SK-N-SH treated with all-trans-retinoic acid at 6 μM for 48 hours (cell line): ENCODE measurements around the gene CPB1.
A peak's percentile ranks its signal among the peaks of the same experiment; 100 is the strongest.

ENCODE experiments used
- ATAC-seq: fragments of 200-7000 bp; cut with Tn5 transposase; 3 replicates; pipeline ENCODE4 v1.9.1; 2020; ENCODE audit warnings: mild to moderate bottlenecking, moderate library complexity
- ARNTL ChIP-seq: fragments of 450-650 bp; formaldehyde crosslinking; IDR thresholded peaks from 2 replicates; pipeline ENCODE4 v1.5.0; 2020; ENCODE audit warnings: low read depth, mild to moderate bottlenecking, moderate library complexity, borderline replicate concordance
- BACH2 ChIP-seq: fragments of 250-450 bp; sonication (Bioruptor Pico); IDR thresholded peaks from 2 replicates; pipeline ENCODE4 v1.9.0; 2021; ENCODE audit warnings: mild to moderate bottlenecking, borderline replicate concordance
- CSDC2 ChIP-seq: fragments of 250-450 bp; sonication (Bioruptor Pico); IDR thresholded peaks from 2 replicates; pipeline ENCODE4 v1.5.0; 2020; ENCODE audit warnings: mild to moderate bottlenecking, moderate library complexity
- ESRRG ChIP-seq: fragments of 250-450 bp; sonication (Bioruptor Pico); IDR thresholded peaks from 2 replicates; pipeline ENCODE4 v1.6.1; 2021; ENCODE audit warnings: mild to moderate bottlenecking
- ISL1 ChIP-seq: fragments of 250-450 bp; sonication (Bioruptor Pico); IDR thresholded peaks from 2 replicates; pipeline ENCODE4 v2.1.2; 2022; ENCODE audit warnings: mild to moderate bottlenecking, moderate library complexity
- OSR1 ChIP-seq: fragments of 250-450 bp; sonication (Bioruptor Pico); IDR thresholded peaks from 2 replicates; pipeline ENCODE4 v1.8.0; 2022; ENCODE audit warnings: moderate library complexity, mild to moderate bottlenecking, inconsistent platforms
- RARB ChIP-seq: fragments of 250-450 bp; sonication (Bioruptor Pico); IDR thresholded peaks from 2 replicates; pipeline ENCODE4 v1.8.0; 2021; ENCODE audit warnings: mild to moderate bottlenecking, moderate library complexity
- SNAI2 ChIP-seq: fragments of 250-450 bp; sonication (Bioruptor Pico); IDR thresholded peaks from 2 replicates; pipeline ENCODE4 v1.5.0; 2020; ENCODE audit warnings: mild to moderate bottlenecking, moderate library complexity
- TCF4 ChIP-seq: fragments of 250-450 bp; sonication (Bioruptor Pico); IDR thresholded peaks from 2 replicates; pipeline ENCODE4 v1.8.0; 2021; ENCODE audit warnings: mild to moderate bottlenecking, moderate library complexity, borderline replicate concordance
- TOX ChIP-seq: fragments of 250-450 bp; sonication (Bioruptor Pico); IDR thresholded peaks from 2 replicates; pipeline ENCODE4 v1.8.0; 2021; ENCODE audit warnings: mild to moderate bottlenecking, moderate library complexity, borderline replicate concordance
- ZC3H10 ChIP-seq: fragments of 250-450 bp; sonication (Bioruptor Pico); IDR thresholded peaks from 2 replicates; pipeline ENCODE4 v1.5.1; 2021; ENCODE audit warnings: mild to moderate bottlenecking, moderate library complexity
- ZFP30 ChIP-seq: fragments of 450-650 bp; formaldehyde crosslinking; IDR thresholded peaks from 2 replicates; pipeline ENCODE4 v1.5.0; 2022; ENCODE audit warnings: mild to moderate bottlenecking, moderate library complexity
- ZNF70 ChIP-seq: fragments of 450-650 bp; formaldehyde crosslinking; IDR thresholded peaks from 2 replicates; pipeline ENCODE4 v1.5.0; 2020; ENCODE audit warnings: mild to moderate bottlenecking, moderate library complexity
- ZNF8 ChIP-seq: fragments of 450-650 bp; formaldehyde crosslinking; IDR thresholded peaks from 2 replicates; pipeline ENCODE4 v1.5.0; 2020; ENCODE audit warnings: mild to moderate bottlenecking, moderate library complexity
- TF ChIP-seq, protein P1 (sequence below): fragments of 250-450 bp; sonication (Bioruptor Pico); IDR thresholded peaks from 2 replicates; pipeline ENCODE4 v1.5.1; 2021; ENCODE audit warnings: mild to moderate bottlenecking, moderate library complexity
- TF ChIP-seq, protein P2 (sequence below): fragments of 250-450 bp; sonication (Bioruptor Pico); IDR thresholded peaks from 2 replicates; pipeline ENCODE4 v1.5.1; 2020; ENCODE audit warnings: low read depth, mild to moderate bottlenecking, moderate library complexity
- TF ChIP-seq, protein P3 (sequence below): fragments of 250-450 bp; sonication (Bioruptor Pico); IDR thresholded peaks from 2 replicates; pipeline ENCODE4 v1.8.0; 2021; ENCODE audit warnings: low read depth, mild to moderate bottlenecking, moderate library complexity, borderline replicate concordance
- TF ChIP-seq, protein P4 (sequence below): fragments of 250-450 bp; sonication (Bioruptor Pico); IDR thresholded peaks from 2 replicates; pipeline ENCODE4 v1.5.0; 2020; ENCODE audit warnings: mild to moderate bottlenecking, moderate library complexity

The CPB1 gene

DNA sequence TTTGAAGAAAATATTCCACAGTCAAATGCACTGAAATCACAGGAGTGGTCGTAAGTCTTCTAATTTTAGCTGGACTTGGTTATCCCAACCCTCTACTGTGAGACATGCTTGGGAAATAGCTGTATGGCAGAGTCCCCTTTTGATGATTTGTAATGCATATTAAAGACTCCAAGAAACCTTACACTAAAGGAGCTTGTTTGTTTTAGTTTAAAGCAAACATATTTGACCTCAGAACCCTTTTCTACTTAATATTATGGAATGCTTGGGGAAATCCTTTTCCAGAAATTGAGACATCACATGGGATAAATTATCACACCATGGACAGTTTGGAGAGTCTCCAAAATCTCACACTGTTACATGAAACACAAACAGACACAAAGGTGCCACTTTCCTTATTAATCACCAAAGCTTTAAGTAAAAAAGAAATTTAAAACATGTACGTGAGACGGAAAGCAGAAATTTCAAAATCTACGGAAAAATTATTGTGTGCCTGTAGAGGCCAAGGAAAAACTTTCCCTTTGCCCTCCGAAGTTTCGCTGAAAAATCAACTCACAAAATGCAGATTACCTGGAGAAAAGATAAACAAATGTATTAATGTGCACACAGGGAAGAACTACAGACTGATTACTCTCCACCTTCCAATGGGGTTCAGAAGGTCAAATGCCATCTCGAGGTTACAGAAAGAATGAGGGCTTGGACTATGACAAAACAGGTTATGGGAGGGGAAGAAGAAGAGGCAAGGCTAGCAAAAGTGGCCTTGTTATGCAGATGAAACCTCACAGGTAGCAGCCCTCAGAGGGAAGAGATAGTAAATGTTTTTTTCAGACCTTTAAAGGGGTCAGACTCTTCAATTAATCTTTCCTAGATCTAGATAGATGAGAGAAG, 7.0 kb upstream of the CPB1 start:
- TF ChIP-seq ZC3H10 (CRISPR knock-in tag) (no peak), TCF4 (CRISPR knock-in tag) (no peak)
- TF ChIP-seq, protein P1, sequence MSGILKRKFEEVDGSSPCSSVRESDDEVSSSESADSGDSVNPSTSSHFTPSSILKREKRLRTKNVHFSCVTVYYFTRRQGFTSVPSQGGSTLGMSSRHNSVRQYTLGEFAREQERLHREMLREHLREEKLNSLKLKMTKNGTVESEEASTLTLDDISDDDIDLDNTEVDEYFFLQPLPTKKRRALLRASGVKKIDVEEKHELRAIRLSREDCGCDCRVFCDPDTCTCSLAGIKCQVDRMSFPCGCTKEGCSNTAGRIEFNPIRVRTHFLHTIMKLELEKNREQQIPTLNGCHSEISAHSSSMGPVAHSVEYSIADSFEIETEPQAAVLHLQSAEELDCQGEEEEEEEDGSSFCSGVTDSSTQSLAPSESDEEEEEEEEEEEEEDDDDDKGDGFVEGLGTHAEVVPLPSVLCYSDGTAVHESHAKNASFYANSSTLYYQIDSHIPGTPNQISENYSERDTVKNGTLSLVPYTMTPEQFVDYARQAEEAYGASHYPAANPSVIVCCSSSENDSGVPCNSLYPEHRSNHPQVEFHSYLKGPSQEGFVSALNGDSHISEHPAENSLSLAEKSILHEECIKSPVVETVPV (CRISPR knock-in tag) = no peak
- TF ChIP-seq, protein P2, sequence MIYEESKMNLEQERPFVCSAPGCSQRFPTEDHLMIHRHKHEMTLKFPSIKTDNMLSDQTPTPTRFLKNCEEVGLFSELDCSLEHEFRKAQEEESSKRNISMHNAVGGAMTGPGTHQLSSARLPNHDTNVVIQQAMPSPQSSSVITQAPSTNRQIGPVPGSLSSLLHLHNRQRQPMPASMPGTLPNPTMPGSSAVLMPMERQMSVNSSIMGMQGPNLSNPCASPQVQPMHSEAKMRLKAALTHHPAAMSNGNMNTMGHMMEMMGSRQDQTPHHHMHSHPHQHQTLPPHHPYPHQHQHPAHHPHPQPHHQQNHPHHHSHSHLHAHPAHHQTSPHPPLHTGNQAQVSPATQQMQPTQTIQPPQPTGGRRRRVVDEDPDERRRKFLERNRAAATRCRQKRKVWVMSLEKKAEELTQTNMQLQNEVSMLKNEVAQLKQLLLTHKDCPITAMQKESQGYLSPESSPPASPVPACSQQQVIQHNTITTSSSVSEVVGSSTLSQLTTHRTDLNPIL (CRISPR knock-in tag) = no peak
- TF ChIP-seq, all 23 proteins: peak for 0
- ATAC-seq = no peak

DNA sequence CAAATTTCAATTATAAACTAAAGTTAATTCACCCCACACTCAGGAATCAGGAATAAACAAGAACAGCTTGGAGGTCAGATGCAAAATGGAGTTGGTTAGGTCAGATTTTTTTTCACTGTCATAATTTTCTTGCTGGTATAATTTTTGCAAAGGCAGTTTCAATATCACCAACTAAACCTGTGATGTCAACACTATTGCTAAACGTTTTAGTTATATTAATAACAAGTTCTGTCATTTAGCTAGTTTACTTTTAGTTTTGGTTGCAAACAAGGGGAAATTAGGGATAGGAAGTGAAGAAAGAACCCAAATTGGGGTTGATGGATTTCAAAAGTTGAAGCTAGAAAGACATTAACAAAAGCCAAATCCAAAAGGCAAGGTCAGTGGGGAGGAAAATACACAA, 4.6 kb upstream of the CPB1 start:
- TF ChIP-seq RARB (CRISPR knock-in tag) = no peak
- TF ChIP-seq, protein P3, sequence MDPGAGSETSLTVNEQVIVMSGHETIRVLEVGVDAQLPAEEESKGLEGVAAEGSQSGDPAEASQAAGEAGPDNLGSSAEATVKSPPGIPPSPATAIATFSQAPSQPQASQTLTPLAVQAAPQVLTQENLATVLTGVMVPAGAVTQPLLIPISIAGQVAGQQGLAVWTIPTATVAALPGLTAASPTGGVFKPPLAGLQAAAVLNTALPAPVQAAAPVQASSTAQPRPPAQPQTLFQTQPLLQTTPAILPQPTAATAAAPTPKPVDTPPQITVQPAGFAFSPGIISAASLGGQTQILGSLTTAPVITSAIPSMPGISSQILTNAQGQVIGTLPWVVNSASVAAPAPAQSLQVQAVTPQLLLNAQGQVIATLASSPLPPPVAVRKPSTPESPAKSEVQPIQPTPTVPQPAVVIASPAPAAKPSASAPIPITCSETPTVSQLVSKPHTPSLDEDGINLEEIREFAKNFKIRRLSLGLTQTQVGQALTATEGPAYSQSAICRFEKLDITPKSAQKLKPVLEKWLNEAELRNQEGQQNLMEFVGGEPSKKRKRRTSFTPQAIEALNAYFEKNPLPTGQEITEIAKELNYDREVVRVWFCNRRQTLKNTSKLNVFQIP (CRISPR knock-in tag) = no peak
- no peak for TF ChIP-seq OSR1 (CRISPR knock-in tag)
- no peak for TF ChIP-seq CSDC2
- no peak for TF ChIP-seq BACH2 (CRISPR knock-in tag)
- TF ChIP-seq TOX (CRISPR knock-in tag) = no peak
- no peak for TF ChIP-seq SNAI2 (CRISPR knock-in tag)
- no peak for TF ChIP-seq ZNF70 (CRISPR knock-in tag)
- no peak for TF ChIP-seq ZFP30 (CRISPR knock-in tag)
- TF ChIP-seq, protein P4, sequence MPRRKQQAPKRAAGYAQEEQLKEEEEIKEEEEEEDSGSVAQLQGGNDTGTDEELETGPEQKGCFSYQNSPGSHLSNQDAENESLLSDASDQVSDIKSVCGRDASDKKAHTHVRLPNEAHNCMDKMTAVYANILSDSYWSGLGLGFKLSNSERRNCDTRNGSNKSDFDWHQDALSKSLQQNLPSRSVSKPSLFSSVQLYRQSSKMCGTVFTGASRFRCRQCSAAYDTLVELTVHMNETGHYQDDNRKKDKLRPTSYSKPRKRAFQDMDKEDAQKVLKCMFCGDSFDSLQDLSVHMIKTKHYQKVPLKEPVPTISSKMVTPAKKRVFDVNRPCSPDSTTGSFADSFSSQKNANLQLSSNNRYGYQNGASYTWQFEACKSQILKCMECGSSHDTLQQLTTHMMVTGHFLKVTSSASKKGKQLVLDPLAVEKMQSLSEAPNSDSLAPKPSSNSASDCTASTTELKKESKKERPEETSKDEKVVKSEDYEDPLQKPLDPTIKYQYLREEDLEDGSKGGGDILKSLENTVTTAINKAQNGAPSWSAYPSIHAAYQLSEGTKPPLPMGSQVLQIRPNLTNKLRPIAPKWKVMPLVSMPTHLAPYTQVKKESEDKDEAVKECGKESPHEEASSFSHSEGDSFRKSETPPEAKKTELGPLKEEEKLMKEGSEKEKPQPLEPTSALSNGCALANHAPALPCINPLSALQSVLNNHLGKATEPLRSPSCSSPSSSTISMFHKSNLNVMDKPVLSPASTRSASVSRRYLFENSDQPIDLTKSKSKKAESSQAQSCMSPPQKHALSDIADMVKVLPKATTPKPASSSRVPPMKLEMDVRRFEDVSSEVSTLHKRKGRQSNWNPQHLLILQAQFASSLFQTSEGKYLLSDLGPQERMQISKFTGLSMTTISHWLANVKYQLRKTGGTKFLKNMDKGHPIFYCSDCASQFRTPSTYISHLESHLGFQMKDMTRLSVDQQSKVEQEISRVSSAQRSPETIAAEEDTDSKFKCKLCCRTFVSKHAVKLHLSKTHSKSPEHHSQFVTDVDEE (CRISPR knock-in tag) = no peak
- TF ChIP-seq ZNF8 (CRISPR knock-in tag) = no peak
- TF ChIP-seq ARNTL (CRISPR knock-in tag) = no peak
- no peak for TF ChIP-seq ESRRG (CRISPR knock-in tag)
- no peak for ATAC-seq

DNA sequence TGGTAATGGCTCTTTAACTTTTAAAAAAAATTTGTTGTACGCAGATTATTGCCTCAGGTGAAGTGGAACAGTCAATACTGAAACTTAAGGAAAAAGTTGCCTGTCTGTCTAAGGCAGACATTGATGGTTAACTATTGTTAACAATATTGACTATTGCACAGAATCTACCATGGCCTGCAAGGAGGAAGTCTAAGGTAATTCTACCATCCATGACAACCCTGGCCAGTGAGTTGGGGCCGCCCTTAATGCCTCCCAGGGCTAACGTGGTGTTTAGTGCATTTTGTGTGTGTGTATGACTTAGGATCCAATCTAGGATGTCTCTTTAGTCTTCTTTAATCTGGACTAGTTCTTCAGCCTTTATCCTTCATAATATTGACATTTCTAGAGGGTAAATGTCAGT, 2.1 kb upstream of the CPB1 start:
- TF ChIP-seq ZFP30 (CRISPR knock-in tag) (no peak), CSDC2 (no peak), ESRRG (CRISPR knock-in tag) (no peak), ZNF8 (CRISPR knock-in tag) (no peak), ZC3H10 (CRISPR knock-in tag) (no peak)
- ATAC-seq = no peak

DNA sequence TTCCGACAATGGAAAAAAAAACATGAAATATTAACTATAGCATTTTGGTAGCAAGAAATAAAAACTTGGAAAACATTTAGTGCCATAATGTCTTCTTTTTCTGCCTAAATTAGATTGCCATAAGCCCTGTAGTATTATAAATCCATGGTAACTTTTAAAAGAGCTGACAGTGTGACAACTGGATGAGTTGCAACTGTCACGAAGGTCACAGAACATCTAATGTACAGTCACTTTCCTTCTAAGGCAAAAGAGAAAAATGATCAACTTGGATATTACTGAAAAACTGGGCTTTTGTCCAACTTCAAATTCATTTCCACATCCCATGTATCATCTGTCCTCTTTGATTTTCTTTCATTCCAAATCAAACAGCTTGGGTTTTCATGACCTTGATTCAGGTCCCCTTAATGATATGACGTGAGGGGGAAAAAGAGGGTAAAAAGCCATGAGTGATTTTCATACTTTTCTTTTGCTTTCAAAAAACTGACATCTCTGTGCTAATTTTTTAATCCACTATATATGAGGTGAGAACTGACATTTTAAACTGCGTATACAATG, 602 bp downstream of the CPB1 start:
- no peak for ATAC-seq
- TF ChIP-seq ZC3H10 (CRISPR knock-in tag) = 0 out of 2 replicates have a peak, but pooled peaks have one; percentile 18
- peak; percentile 46 for TF ChIP-seq ISL1 (CRISPR knock-in tag)
- TF ChIP-seq, protein P1 (CRISPR knock-in tag) = no peak
